ENCODE measurements around the gene DNAJC5.
"Not testable (repeated sequence)": the region's sequence is repeated elsewhere in the genome, so short reads cannot be mapped to it uniquely, and the experiment has no call there.

Gene DNAJC5

GRCh38 chr20:63853733-63854068, 41.2 kb upstream of the DNAJC5 start:
- not testable (repeated sequence) for H3K9me3 ChIP-seq (ENCODE audit: low read length); H3K9me2 ChIP-seq (ENCODE audit: low read depth, low read length); H3K4me1 ChIP-seq (ENCODE audit: insufficient read depth, low read length, severe bottlenecking); H3K79me2 ChIP-seq (ENCODE audit: insufficient read depth, low read length); H2AFZ ChIP-seq (ENCODE audit: low read length); H3K4me3 ChIP-seq (ENCODE audit: low read depth, low read length, poor library complexity, severe bottlenecking); H4K20me1 ChIP-seq (ENCODE audit: insufficient read depth, low read length); H3K4me2 ChIP-seq (ENCODE audit: low read length); H3K27ac ChIP-seq (ENCODE audit: low read depth, low read length, poor library complexity, severe bottlenecking); H3K9ac ChIP-seq (ENCODE audit: low read length); H3F3A ChIP-seq (ENCODE audit: insufficient read depth, low read length); H3K36me3 ChIP-seq (ENCODE audit: insufficient read depth, low read length); H3K27me3 ChIP-seq (ENCODE audit: insufficient read depth, low read length)

- no peak overlapping the region for H3K9ac ChIP-seq (ENCODE audit: low read length)
These were observed 40.7 kb upstream of the DNAJC5 start for GRCh38 chr20:63854069-63854765.

DNA sequence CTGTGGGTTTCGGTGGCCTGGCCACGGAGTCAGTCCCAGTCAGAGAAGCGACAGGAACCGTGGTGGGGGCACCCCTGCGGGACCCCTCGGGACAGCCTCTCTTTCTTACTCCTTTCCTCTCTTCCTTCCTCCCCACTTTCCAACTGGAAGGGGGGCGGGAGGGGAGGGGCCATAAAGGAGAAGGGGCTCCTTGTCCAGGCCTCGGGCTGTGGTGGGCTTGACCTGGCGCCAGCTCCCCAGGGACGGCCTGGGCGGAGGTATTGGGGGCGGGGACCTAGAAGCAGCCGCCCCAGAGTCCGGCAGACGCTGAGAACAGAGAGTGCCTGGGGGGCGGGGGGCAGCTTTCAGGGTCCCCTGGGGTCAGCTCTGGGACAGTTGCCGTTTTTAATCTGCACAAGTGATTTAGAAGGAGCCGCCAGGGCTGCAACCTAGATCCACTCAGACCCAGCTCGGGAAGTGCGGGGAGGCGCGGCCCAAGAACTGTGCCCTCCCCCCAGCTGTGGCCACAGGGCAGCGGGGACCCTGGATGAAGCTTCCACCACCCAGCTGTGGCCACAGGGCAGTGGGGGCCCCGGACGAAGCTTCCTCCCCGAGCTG, 40.1 kb upstream of the DNAJC5 start:
- no peaks in the 10 kb centered on the region for H4K20me1 ChIP-seq (ENCODE audit: insufficient read depth, low read length)
- H3K27me3 ChIP-seq (ENCODE audit: insufficient read depth, low read length), result peaks cover 4% of the 10 kb centered on the region; the same call in 1 of the 2 replicates
- H3K36me3 ChIP-seq (ENCODE audit: insufficient read depth, low read length), result no peaks in the 10 kb centered on the region
- no peak overlapping the region for H3K4me3 ChIP-seq (ENCODE audit: low read depth, low read length, poor library complexity, severe bottlenecking)
- no peaks in the 10 kb centered on the region for H3K79me2 ChIP-seq (ENCODE audit: insufficient read depth, low read length)
- H3K9ac ChIP-seq (ENCODE audit: low read length), result no peak overlapping the region
- no peaks in the 10 kb centered on the region for H3K4me1 ChIP-seq (ENCODE audit: insufficient read depth, low read length, severe bottlenecking)
- no peak overlapping the region for H2AFZ ChIP-seq (ENCODE audit: low read length)
- no peak overlapping the region for H3K27ac ChIP-seq (ENCODE audit: low read depth, low read length, poor library complexity, severe bottlenecking)
- H3K9me3 ChIP-seq (ENCODE audit: low read length), result no peaks in the 10 kb centered on the region
- no peaks in the 10 kb centered on the region for H3F3A ChIP-seq (ENCODE audit: insufficient read depth, low read length)
- H3K9me2 ChIP-seq (ENCODE audit: low read depth, low read length), result no peaks in the 10 kb centered on the region
- TF ChIP-seq, protein P1, sequence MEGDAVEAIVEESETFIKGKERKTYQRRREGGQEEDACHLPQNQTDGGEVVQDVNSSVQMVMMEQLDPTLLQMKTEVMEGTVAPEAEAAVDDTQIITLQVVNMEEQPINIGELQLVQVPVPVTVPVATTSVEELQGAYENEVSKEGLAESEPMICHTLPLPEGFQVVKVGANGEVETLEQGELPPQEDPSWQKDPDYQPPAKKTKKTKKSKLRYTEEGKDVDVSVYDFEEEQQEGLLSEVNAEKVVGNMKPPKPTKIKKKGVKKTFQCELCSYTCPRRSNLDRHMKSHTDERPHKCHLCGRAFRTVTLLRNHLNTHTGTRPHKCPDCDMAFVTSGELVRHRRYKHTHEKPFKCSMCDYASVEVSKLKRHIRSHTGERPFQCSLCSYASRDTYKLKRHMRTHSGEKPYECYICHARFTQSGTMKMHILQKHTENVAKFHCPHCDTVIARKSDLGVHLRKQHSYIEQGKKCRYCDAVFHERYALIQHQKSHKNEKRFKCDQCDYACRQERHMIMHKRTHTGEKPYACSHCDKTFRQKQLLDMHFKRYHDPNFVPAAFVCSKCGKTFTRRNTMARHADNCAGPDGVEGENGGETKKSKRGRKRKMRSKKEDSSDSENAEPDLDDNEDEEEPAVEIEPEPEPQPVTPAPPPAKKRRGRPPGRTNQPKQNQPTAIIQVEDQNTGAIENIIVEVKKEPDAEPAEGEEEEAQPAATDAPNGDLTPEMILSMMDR (IDR thresholded peaks at IDR 0.05; ENCODE audit: low read length), result no peak
- TF ChIP-seq EZH2 (IDR thresholded peaks at IDR 0.05; ENCODE audit: borderline replicate concordance, low read length), result no peak
- no peak overlapping the region for H3K4me2 ChIP-seq (ENCODE audit: low read length)

More at GRCh38 chr20:63854069-63854765, 40.7 kb upstream of the DNAJC5 start:
- H3K4me2 ChIP-seq (ENCODE audit: low read length), result no peak overlapping the region
- H2AFZ ChIP-seq (ENCODE audit: low read length), result no peak overlapping the region
- H3K4me1 ChIP-seq (ENCODE audit: insufficient read depth, low read length, severe bottlenecking), result no peaks in the 10 kb centered on the region
- H3K27me3 ChIP-seq (ENCODE audit: insufficient read depth, low read length), result peaks cover 4% of the 10 kb centered on the region; the same call in 1 of the 2 replicates
- no peaks in the 10 kb centered on the region for H3K79me2 ChIP-seq (ENCODE audit: insufficient read depth, low read length)
- no peak overlapping the region for H3K4me3 ChIP-seq (ENCODE audit: low read depth, low read length, poor library complexity, severe bottlenecking)
- TF ChIP-seq, protein P1 (IDR thresholded peaks at IDR 0.05; ENCODE audit: low read length), result no peak
- TF ChIP-seq EZH2 (IDR thresholded peaks at IDR 0.05; ENCODE audit: borderline replicate concordance, low read length), result no peak
- H4K20me1 ChIP-seq (ENCODE audit: insufficient read depth, low read length), result no peaks in the 10 kb centered on the region
- no peaks in the 10 kb centered on the region for H3K36me3 ChIP-seq (ENCODE audit: insufficient read depth, low read length)
- H3K9me2 ChIP-seq (ENCODE audit: low read depth, low read length), result no peaks in the 10 kb centered on the region
- H3K9me3 ChIP-seq (ENCODE audit: low read length), result no peaks in the 10 kb centered on the region
- H3F3A ChIP-seq (ENCODE audit: insufficient read depth, low read length), result no peaks in the 10 kb centered on the region
- no peak overlapping the region for H3K27ac ChIP-seq (ENCODE audit: low read depth, low read length, poor library complexity, severe bottlenecking)
